GM18508 (cell line): Measurements from ENCODE around the gene MYH16.
"Not testable (repeated sequence)": the region's sequence is repeated elsewhere in the genome, so short reads cannot be mapped to it uniquely, and the experiment has no call there.

Experiments
- ATAC-seq: cut with Tn5 transposase; IDR thresholded peaks from one replicate; pipeline ENCODE4 v1.9.1; 2021; ENCODE audit warnings: moderate number of reproducible peaks; ENCODE audit not compliant: insufficient read depth, unreplicated experiment

MYH16 gene

GRCh38 chr7:99272476-99273045 lies at the start of gene MYH16:
Gene MYH16 (plus strand): TSS chr7:99272839.
- no peak for ATAC-seq

- ATAC-seq, result not testable (repeated sequence)
Measured at GRCh38 chr7:99224263-99224898, 48.3 kb upstream of the MYH16 start.

GRCh38 chr7:99224899-99225265 lies 47.8 kb upstream of the MYH16 start:
- ATAC-seq, result no peak

GRCh38 chr7:99229234-99229633 lies 43.4 kb upstream of the MYH16 start:
- no peak for ATAC-seq

GRCh38 chr7:99232082-99232770 lies 40.4 kb upstream of the MYH16 start:
- no peak for ATAC-seq

- ATAC-seq, result not testable (repeated sequence)
Measured at GRCh38 chr7:99232955-99233354, 39.7 kb upstream of the MYH16 start.

GRCh38 chr7:99234185-99234584 lies 38.5 kb upstream of the MYH16 start:
- no peak for ATAC-seq

GRCh38 chr7:99235925-99236324 lies 36.7 kb upstream of the MYH16 start:
- no peak for ATAC-seq

- ATAC-seq, result not testable (repeated sequence)
Measured at GRCh38 chr7:99237876-99238275, 34.8 kb upstream of the MYH16 start.

- no peak for ATAC-seq
Measured at GRCh38 chr7:99238558-99239341, 33.9 kb upstream of the MYH16 start.

- ATAC-seq, result no peak
Measured at GRCh38 chr7:99242682-99243081, 30.0 kb upstream of the MYH16 start.

- ATAC-seq, result no peak
Measured at GRCh38 chr7:99243751-99244337, 28.8 kb upstream of the MYH16 start.

- ATAC-seq, result no peak
Measured at GRCh38 chr7:99244939-99245338, 27.7 kb upstream of the MYH16 start.

- no peak for ATAC-seq
Measured at GRCh38 chr7:99248391-99249095, 24.1 kb upstream of the MYH16 start.

GRCh38 chr7:99249985-99250575 lies 22.6 kb upstream of the MYH16 start:
- ATAC-seq, result no peak

- no peak for ATAC-seq
Measured at GRCh38 chr7:99252166-99252895, 20.3 kb upstream of the MYH16 start.

GRCh38 chr7:99253369-99253768 lies 19.3 kb upstream of the MYH16 start:
- ATAC-seq, result no peak

- no peak for ATAC-seq
Measured at GRCh38 chr7:99254390-99254789, 18.2 kb upstream of the MYH16 start.

GRCh38 chr7:99255463-99255862 lies 17.2 kb upstream of the MYH16 start:
- ATAC-seq, result no peak
